HEK293T (cell line): ENCODE measurements around the gene ITGB5.

Source experiments
- ARNT ChIP-seq: fragments of 450-650 bp; IDR thresholded peaks from 2 replicates; pipeline ENCODE4 v1.6.1; 2017; ENCODE audit warnings: mild to moderate bottlenecking
- BHLHE40 ChIP-seq: fragments of 450-650 bp; IDR thresholded peaks from 2 replicates; pipeline ENCODE4 v1.6.1; 2016; ENCODE audit warnings: mild to moderate bottlenecking, moderate library complexity, borderline replicate concordance
- CTBP1 ChIP-seq: fragments of 450-650 bp; IDR thresholded peaks from 2 replicates; pipeline ENCODE4 v1.6.1; 2016; ENCODE audit warnings: borderline replicate concordance
- FOXM1 ChIP-seq: fragments of 450-650 bp; IDR thresholded peaks from 2 replicates; pipeline ENCODE4 v1.6.1; 2017; ENCODE audit warnings: mild to moderate bottlenecking, borderline replicate concordance
- NFRKB ChIP-seq: fragments of 450-650 bp; IDR thresholded peaks from 2 replicates; pipeline ENCODE4 v1.6.1; 2016; ENCODE audit warnings: mild to moderate bottlenecking, moderate library complexity
- SP1 ChIP-seq: fragments of 450-650 bp; IDR thresholded peaks from 2 replicates; pipeline ENCODE4 v1.6.1; 2017
- SUZ12 ChIP-seq: fragments of 450-650 bp; IDR thresholded peaks from 2 replicates; pipeline ENCODE4 v1.6.1; 2016; ENCODE audit warnings: mild to moderate bottlenecking
- TARDBP ChIP-seq: fragments of 450-650 bp; IDR thresholded peaks from 2 replicates; pipeline ENCODE4 v1.6.1; 2016
- TF ChIP-seq, protein P1 (sequence below): fragments of 450-650 bp; IDR thresholded peaks from 2 replicates; pipeline ENCODE4 v1.6.1; 2016

DNA sequence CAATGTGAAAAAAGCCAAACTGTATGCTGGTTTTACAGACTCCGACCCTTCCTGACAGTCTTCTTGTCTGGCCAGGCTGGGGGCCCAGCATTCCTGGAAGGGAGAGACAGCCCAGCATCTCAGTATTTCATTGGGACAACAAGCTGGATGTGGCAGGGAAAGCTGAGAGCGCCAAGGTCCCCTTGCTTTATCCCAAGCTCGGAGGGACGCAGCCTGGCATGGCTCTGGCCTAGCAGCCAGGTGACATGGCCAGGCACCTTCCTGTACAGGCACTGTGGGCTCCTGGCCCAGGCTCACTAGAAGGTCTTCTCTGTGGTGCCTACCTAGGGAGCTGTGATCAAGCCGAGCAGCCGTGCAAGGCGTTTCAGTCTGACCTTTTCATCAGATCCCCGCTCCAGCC lies 124.0 kb downstream of the ITGB5 start:
- TF ChIP-seq FOXM1: no peak
- TF ChIP-seq, protein P1, sequence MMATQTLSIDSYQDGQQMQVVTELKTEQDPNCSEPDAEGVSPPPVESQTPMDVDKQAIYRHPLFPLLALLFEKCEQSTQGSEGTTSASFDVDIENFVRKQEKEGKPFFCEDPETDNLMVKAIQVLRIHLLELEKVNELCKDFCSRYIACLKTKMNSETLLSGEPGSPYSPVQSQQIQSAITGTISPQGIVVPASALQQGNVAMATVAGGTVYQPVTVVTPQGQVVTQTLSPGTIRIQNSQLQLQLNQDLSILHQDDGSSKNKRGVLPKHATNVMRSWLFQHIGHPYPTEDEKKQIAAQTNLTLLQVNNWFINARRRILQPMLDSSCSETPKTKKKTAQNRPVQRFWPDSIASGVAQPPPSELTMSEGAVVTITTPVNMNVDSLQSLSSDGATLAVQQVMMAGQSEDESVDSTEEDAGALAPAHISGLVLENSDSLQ: no peak
- TF ChIP-seq BHLHE40: no peak
- TF ChIP-seq SUZ12: no peak
- TF ChIP-seq ARNT: no peak
- TF ChIP-seq TARDBP: no peak
- no peak for TF ChIP-seq CTBP1
- TF ChIP-seq SP1: no peak
- no peak for TF ChIP-seq NFRKB
